ENCODE data around the gene RTEL1.

RTEL1 gene

GRCh38 chr20:63743210-63743970 lies 85.3 kb downstream of the RTEL1 start:
- no peak for DNase-seq

DNA sequence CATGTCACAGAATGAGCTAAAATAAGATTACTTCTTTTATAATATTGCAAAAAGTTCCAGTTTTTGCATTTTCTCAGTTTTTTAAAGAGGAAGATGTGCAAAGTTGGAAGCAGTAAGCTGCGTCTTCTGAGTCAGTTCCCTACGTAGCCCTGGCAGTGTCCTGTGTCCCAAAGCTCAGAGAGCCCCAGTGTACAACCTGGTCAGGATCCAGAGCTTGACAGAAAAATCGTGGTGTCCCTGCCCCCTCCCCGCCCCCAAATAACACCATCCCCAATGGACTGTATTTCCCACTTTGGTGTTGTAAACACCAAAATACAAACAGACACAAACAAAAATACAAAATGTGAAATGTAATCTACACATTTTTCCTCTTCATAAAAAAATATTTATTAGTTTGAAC lies 86.0 kb downstream of the RTEL1 start:
- no peak for DNase-seq

GRCh38 chr20:63744574-63745423 lies 86.7 kb downstream of the RTEL1 start:
- no peak for DNase-seq

DNA sequence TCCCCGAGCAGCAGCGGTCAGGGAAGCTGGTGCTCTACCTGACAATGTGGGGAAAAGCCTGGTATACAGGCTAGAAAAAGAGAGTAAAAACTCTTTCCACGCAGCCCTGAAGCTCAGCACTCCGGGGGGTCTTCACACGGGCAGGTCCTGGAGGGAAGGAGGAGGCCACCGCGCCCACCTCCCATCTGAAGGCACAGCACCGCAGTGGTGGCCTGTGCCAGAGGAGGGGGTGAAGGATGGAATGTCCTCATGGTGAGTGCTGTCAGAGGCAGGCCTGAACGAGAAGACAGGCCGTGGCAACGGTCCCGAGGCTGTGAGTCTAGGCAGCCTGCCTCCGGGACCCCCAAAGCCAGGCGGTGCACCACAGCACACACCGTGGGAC lies 87.3 kb downstream of the RTEL1 start:
- no peak for DNase-seq
